GM20431 (cell line): ENCODE results near the gene HOXC6.
"Not testable (repeated sequence)": the region's sequence is repeated elsewhere in the genome, so short reads cannot be mapped to it uniquely, and the experiment has no call there.

Source experiments
- in situ Hi-C: fragments of 300-500 bp; cut with MseI, MboI; formaldehyde crosslinking; loops from one replicate; pipeline ENCODE4 v1.15.0; 2020; ENCODE audit warnings: low sequenced_read_pairs; ENCODE audit not compliant: unreplicated experiment

HOXC6 gene

GRCh38 chr12:54066408-54066807, 38.2 kb downstream of the HOXC6 start:
- in situ Hi-C loops = no loop called here

GRCh38 chr12:54068418-54069070, 40.3 kb downstream of the HOXC6 start:
- in situ Hi-C loops = no loop called here

GRCh38 chr12:54071942-54072341, 43.7 kb downstream of the HOXC6 start:
- in situ Hi-C loops = no loop called here

GRCh38 chr12:54074308-54074707, 46.1 kb downstream of the HOXC6 start:
- in situ Hi-C loops = no loop called here

- in situ Hi-C loops = no loop called here
These were observed 47.2 kb downstream of the HOXC6 start for GRCh38 chr12:54075409-54075808.

- in situ Hi-C loops = no loop called here
These were observed 47.7 kb downstream of the HOXC6 start for GRCh38 chr12:54075974-54076373.

- in situ Hi-C loops = not testable (repeated sequence)
These were observed 49.6 kb downstream of the HOXC6 start for GRCh38 chr12:54077843-54078242.

- in situ Hi-C loops = not testable (repeated sequence)
These were observed 50.9 kb downstream of the HOXC6 start for GRCh38 chr12:54079115-54079514.
